NCI-H1048 (cell line): Measurements from ENCODE around the gene ATP5F1A.

ENCODE experiments used
- DNase-seq: peaks from one replicate; lab custom pipeline; 2025; lab: John Stamatoyannopoulos, UW

The ATP5F1A gene

DNA sequence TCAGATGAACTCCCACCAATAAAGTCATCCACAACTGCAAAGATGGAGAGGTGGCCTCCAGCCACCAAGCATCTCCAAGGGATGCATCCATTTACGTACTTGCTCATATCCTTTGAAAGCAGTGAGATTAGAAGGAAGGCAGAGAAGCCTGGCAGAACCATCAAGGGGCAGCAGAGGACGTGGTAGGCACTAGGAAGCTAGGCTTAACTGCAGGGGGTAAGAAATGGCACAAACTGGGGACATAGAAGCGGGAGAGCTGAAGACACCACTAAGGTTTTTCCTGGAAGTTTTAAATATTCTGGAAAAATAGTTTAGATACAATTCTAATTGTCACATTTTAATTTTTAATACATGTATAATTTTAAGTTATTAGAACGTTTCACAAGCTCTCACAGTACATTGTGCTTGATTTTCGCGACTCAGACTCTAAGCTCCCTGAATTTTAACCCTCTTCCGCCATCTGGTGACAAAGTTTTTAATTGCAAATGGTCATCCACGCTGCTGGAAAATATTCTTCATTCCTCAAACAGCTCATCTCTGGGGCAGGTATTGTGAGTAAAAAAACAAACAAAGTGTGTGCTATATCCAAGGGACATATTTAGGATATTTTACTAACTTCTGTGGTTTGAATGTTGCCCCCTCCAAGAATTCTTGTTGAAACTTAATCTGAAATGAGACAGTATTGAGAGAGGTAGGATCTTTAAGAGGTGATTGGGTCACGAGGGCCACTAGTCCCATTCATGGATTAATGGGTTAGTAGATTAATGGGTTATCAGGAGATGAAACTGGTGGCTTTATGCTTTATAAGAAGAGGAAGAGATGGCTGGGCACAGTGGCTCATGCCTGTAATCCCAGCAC, 24.4 kb downstream of the ATP5F1A start:
- no peak for DNase-seq

DNA sequence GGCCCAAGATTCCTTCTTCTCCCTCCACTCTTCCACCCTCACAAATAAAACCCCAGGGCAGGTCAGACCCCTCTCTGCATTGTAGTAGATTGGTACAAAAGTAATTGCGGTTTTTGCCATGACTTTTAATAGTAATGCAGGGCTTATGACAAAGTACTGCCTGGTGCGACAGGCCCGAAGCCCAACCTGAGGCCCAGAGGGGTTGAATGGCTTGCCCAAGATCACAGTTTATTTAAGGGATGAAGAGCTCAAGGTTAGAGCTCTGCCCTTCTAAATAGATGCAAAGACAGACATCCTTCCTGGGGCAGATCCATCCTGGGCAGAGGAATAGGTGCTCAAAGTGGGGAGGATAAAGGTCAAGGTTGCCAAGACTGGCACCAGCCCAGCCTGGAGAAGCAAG, 25.1 kb downstream of the ATP5F1A start:
- no peak for DNase-seq

DNA sequence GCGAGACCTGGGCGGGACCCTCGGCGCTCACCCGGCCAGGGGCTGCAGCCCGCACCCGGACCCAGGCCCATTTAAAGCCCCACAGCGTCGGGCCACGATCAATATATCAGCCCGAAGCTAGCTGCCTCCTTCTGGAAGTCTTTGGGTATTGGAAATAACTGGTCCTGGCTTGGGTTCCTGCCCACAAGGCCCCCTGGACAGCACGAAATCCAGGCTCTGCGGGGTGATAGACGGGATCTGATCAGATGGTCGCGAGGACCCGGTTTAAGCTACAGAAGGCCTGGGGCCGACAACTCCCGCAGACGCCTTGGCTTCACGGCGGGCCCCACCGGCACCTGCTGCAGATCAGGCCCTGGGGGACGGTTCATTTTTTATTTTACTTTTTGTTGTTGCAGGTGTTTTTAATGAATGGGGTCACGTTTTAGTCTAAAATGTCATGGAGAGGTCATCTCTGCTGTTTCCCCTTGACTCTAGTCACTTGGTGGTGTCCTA, 25.7 kb downstream of the ATP5F1A start:
- no peak for DNase-seq

DNA sequence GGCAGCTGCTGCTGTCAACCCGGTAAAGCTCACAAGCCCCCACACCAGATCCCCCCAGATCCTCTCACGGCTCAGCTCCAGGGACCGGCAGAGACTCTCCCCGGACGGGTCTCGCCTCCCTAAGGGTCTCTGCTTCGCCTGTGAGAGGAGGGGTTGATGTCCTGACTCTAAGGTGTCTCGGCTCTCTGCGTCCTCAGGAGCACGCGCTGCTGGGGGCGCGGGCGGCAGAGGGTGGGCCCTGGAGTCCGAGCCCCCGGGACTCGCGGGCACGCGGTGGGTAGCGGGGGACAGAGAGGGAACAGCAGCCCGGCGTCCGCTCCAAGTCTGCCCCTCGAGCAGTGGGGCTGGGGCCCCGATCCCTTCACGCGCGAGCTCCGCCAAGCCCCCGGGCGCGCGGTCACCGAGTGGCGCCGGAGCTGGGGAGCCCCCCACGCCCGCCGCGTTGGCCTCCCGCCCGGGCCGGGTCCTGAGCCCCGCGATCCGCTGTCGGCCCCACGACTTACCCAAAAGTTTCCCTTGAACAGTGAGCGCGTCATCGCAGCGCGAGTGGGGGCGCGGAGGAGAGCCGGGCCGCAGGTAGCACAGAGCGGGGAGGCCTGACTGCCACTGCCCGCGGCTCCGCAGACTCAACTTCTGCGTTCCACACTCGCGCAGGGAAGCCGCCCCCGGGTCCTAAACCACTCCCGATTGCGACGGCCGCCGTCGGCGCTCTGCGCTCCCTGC, 26.3 kb downstream of the ATP5F1A start, which contains the start of gene PSTPIP2:
TSS of gene PSTPIP2 (minus strand) at position 608 of the 723 bp plus-strand sequence. CDS start at position 536, 72 bp downstream.
- DNase-seq = peak; percentile 43

DNA sequence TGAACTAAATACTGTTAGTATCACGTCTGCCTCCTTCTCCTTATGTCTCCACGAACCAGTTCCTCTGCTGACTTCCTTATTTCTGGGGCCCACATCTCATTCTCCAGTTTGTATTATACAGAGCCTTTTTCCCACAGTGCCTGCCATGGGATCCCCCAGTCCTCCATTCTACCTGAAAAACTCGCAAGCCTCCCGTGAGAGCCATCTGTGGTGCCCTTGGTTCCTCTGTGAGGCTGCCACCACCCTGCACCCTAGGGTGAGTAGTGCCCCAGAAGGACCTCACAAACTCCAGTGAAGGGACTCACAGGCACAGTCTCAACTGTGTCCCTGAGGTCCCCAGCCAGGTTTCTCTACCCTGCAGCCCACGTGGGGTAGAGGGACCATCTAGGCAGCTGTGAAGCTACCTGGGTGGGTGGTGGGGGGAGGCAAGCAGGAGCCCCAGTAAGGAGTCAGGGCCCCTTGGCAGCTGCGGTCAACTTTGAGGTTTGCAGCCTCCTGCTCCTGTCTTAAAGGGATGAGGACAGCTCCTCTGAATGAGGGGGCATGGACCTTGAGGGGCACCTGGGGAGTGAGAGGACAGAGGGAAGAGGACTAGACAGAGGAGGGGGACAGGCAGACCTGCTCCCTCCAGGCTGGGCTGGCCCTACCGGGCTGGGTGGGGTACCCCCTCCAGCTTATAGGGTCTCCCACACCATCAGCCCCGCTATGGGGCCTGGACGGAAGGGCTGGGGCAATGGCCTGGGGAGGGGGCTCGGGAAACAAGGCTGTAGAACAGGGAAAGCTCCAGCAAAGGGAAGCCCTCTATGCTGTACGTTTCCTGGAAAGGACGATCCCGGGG, 27.1 kb downstream of the ATP5F1A start:
- no peak for DNase-seq

DNA sequence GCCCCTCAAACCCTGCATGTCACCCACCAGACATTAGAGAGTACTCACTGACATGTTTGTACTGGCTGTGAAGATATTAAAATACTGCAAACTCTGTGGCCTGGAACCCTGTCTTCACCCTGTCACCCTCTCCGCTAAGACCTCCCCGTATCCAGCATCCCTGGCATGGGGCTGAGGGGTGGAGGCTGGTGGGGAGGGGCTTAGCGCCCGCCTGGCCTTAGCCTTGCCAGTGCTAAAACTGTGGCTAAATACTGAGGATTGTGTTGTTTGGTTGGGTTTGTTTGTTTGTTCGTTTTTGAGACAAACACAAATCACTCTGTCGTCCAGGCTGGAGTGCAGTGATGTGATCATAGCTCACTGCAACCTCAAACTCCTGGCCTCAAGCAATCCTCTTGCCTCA, 27.9 kb downstream of the ATP5F1A start:
- DNase-seq = no peak

DNA sequence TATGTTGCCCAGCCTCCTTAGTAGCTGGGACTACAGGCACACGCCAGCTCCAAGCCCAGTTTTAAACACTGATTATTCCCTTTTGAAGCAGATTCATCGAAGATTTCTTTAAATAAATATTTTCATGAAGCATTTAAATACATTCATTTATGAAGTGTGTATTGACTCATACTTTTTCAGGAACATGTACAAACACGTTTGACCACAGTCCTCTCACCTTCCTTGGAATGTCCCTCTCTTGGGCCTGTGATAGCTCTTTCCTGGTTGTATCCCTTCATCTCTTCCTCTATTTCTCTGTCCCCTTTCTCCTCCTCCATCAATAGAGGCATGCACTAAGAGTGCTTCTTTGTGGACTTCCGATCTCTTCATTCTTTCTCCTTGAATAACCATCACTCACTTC, 28.6 kb downstream of the ATP5F1A start:
- DNase-seq = no peak

DNA sequence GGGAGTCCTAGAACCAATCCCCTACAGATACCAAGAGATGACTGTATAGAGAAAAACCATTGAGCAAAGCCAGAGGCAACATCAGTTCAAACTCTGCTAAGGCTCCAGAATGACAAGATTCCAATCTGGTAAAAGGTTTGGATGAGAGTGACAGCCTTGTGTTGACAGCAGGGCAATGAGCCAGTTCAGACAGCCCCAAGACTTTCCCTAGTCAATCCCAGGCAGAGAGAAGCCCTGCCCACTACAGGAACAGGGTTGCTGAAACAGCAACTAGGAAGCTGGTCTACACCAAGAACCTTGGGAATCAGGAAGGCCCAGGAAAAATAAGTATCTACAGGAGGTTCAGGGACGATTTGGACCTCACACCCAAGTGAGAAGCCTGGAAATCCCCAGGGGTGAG, 29.3 kb downstream of the ATP5F1A start:
- DNase-seq = no peak

DNA sequence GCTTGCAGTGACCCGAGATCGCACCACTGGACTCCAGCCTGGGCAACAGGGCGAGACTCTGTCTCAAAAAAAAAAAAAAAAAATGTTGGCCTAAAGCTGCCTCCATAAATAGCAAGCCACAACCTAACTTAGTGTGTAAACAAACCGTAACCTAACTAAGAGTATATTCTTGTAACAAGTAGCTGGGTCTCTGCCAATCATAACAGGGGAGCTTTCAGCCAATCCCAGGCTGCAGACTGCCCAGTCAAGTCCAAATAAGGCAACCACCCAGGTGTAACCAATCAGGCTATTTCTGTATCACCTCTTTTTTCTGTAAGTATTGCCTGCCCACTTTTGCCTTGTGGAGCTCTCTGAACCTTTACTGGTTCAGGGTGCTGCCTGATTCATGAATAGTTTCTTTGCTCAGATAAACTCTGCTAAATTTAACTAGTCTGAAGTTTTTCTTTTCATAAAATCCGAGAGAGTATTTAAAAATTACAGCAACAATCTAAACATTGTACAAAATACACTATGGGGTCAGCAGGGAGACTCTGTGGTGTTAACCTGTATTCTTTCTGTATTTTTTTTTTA, 30.6 kb downstream of the ATP5F1A start:
- no peak for DNase-seq

DNA sequence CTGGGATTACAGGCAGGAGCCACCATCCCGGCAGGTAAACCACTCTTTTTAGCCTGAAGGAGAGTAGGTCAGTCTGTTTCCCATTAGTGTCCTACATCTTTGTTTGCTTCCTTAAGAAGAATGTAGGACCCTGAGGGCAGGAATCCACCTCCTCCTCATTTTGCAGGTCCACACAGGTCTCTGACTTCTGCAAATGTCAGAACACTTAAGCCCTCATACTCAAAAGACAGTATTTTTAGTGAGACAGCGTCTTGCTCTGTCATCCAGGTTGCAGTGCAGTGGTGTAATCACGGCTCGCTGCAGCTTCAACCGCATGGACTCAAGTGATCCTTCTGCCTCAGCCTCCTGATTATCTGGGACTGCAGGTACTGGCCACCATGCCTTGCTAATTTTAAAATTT, 35.3 kb downstream of the ATP5F1A start:
- DNase-seq = no peak

DNA sequence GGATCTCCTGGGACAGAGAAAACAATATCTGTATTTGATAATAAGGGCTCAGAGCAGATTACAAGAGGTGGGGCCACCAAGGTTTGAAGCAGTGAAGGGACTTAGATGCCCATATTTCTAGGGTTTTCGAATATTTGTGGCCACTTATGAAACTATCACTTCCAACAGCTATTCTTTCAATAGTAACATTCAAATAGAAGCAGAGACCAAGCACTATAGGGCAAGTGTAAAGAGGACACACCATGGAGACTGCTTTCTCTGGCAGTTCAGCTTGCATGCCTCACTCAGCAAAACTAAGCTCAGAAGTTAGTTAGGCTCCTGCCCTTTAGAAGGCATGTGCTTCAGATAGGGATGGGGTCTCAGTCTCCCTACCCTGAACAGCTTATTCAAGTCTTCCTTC, 36.3 kb downstream of the ATP5F1A start:
- DNase-seq = no peak

DNA sequence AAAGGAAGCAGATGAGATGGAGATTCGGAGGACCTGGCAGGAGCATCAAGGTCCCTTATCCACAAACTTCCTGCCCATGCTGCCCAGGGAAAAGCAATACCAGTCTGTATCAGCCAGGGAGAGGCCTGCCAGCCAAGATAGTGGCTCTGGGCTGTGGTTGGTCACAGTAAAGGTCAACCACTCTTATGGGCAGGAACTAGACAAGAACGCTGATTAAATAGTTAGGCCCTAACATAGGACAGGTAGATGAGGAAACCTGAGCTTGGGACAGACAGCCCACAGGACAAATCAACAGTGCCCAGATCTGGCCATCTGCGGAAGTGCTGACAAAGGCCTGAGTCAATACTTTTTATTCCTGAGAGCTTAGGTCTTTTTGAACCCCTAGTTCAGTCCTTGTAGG, 36.7 kb downstream of the ATP5F1A start:
- no peak for DNase-seq

DNA sequence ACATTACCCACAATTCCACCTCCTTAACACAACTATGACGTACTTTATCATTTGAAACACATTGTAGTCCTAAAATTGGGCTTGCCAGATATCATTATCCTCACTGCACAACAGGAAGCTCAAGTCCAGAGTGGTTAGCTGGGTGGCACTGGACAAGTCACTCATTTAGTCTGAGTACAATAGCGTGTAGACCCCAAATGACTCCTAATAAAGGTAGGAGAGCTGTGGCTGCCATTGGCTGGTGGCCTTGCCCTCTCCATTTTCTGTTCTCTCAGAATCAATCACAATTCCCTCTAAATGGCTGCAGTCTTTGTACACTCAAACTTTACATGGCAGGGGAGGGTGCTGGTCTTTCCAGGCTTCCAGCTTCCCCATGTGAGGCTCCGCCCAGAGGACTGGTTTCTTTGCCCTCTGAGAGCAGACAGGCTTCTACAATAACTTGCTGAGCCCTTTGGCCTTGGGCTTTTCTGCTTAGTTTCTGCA, 37.7 kb downstream of the ATP5F1A start:
- DNase-seq = no peak

DNA sequence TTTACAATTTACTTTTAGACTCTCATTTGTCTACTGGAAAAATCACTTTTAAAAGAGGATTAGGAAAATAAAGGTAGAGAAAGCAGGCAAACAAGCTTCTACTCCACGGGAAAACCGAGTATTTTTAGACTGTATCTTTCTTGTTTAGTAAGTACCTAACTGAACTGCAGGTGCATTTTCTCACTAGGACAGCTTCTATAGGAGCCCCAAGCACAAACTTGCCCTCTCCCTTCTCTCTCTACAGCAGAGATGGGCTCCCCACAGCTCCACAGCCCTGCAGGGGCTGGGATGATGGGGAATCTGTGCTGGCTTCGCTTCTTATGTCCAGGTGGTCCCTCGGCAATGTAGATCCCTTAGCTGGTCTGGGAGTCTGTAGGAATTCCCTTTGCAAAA, 42.3 kb downstream of the ATP5F1A start:
- no peak for DNase-seq

DNA sequence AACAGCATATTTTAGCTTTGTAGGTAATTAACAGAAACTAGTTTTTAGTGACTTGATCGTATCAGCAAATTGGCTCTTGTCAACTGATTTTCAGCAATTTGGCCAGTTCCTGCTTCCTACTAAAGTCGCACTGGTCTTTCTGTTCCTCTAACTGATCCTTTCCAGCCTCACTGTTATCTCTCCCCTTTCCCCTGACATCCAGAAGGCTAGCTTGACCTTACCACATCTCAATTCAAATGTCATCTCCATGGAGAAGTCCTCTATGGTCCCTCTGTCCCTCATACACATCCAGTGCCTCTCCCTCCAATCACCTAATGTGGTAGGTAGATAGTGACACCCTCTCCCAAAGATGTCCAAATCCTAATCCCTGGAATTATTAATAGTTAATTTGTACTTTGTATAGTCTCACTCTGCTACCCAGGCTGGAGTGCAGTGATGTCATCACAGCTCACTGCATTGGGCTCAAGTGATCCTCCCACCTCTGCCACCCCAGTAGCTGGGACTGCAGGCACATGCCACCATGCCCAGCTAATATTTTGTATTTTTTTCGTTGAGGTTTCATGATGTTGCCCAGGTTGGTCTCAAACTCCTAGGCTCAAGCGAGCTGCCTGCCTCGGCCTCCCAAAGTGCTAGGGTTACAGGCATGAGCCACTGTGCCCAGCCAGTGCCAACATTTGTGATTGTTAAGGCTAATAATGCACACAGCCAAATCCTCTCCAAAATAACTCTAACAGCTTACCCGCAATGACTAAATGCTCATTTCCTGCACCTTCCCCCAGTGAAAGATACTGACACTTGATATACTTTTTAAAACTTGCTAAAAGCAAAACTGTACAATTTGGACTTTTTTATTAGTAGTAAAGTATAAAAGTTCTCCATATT, 42.9 kb downstream of the ATP5F1A start:
- no peak for DNase-seq

DNA sequence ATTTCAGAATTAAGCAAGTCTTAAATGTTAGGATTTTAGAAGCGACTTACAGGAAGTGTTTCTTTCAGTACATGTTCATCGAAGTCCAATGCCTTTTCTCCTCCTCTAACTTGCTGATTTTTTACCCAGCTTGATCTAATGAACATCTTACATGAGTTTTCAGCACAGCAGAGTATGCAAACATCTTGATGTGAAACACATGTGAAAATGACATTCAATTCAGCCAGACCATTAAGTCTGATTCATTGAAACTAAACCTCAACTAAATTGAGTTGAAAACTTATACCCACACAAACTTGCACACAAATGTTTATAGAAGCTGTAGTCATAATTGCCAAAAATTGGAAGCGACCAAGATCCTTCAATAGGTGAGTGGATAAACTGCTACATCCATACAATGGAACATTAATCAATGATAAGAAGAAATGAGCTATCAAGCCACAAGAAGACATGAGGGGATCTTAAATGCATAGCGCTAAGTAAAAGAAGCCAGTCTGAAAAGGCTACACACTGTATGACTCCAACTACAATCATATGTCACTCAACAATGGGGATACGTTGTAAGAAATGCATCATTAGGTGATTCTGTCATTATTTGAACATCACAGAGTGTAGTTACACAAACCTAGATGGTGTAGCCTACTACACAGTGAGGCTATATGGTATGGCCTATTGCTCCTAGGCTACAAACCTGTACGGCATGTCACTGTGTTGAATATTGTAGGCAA, 44.6 kb downstream of the ATP5F1A start:
- no peak for DNase-seq

DNA sequence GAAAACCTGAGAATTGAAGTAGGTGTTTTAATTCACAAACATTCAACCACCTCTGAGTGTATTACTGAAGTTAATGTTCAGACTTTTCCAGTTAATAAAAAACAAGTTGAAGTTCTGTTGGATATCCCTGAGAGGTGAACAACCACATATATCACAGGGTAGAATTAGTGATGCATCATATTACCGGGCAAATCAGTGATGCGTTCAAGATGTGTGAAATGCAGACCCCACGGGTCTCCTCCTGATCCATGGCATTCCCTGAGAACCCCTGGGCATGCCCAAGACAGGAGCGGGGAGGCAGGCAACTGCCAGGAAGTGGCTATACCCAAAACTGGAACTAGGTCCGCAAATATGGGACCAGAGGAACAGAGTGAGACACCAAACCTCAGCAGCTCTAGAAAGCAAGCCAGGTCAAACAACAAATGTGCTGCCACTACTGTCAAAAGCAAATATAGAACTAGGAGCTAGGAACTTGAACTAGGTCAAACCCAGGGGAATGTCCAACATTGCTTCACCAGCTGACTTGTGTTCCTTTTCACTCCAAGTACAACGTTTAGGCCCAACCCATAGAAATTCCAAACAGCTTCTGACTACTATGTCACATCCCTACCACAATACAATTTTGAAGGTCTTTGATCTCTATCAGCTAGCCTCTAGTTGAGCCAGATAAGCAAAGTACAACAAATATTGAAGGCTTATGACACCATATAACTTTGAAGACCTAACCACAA, 46.2 kb downstream of the ATP5F1A start:
- no peak for DNase-seq

DNA sequence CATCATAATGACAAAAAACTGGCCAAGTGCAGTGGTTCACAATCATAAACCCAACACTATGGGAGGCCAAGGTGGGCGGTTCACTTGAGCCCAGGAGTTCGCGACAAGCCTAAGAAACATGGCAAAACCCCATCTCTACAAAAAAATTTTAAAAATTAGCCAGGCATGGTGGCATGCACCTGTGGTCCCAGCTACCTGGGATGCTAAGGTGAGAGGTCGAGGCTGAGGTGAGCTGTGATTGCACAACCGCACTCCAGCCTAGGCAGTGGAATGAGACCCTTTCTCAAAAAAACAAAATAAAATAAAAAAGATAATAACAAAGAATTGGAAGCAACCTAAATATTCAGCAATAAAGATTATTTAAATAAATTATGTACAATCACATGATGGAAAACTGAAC, 47.8 kb downstream of the ATP5F1A start:
- no peak for DNase-seq

DNA sequence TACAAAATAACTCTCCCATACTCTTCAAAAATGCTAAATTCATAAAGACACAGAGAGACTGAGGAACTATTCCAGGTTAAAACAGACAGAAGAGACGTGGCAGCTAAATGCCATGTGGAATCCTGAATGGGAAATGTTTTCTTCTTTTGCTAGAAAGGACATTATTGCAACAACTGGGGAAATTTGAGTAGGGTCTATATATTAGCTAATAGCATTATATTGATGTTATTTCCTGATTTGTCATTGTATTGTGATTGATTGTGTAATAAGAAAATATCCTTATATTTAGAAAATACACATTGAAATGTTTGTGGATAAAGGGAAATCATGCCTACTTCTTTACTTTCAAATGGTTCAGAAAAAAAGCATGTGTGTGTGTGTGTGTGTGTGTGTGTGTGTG, 49.5 kb downstream of the ATP5F1A start:
- no peak for DNase-seq
